CD14-positive monocyte (primary cell): ENCODE results near the gene DPP6. TPM values are rescaled to one million over a fixed set of nuclear protein-coding genes. Genes with fewer than 3 reads are reported as not detected.

ENCODE experiments used
- DNase-seq, 3 donors: peaks; one replicate each; pipeline ENCODE4 v3.0.0-alpha.2; 2011 to 2022
- H2AFZ ChIP-seq: 2 replicates; pipeline ENCODE4 v1.6.0; 2012; ENCODE audit warnings: mild to moderate bottlenecking, low read depth, low read length, inconsistent platforms; ENCODE audit not compliant: insufficient read depth, poor library complexity, severe bottlenecking
- H3K27ac ChIP-seq, 2 donors: 1 replicate in 1 of 2; 2 replicates in 1 of 2; pipeline ENCODE4 v1.5.1; 2012 to 2013; ENCODE audit warnings: low read length in 2 of 2, control low read depth in 1 of 2, inconsistent platforms in 1 of 2, low read depth in 1 of 2, mild to moderate bottlenecking in 1 of 2
- H3K27me3 ChIP-seq, 2 donors: one replicate each; pipeline versions ENCODE4 v1.6.0 to v1.6.1; 2011 to 2013; ENCODE audit warnings: low read length in 2 of 2; ENCODE audit not compliant: control insufficient read depth in 2 of 2, insufficient read depth in 2 of 2
- H3K36me3 ChIP-seq, 2 donors: replicated peaks in 1 of 2; 1 replicate in 1 of 2; 2 replicates in 1 of 2; pipeline versions ENCODE4 v1.5.1 to v1.6.1; 2012 to 2013; ENCODE audit warnings: low read length in 2 of 2, control low read depth in 1 of 2, inconsistent platforms in 1 of 2, mild to moderate bottlenecking in 1 of 2; ENCODE audit not compliant: insufficient read depth in 2 of 2, control insufficient read depth in 1 of 2
- H3K4me1 ChIP-seq, 2 donors: 1 replicate in 1 of 2; 2 replicates in 1 of 2; pipeline versions ENCODE4 v1.5.1 to v1.6.1; 2012 to 2013; ENCODE audit warnings: low read length in 2 of 2, control low read depth in 1 of 2, inconsistent platforms in 1 of 2, mild to moderate bottlenecking in 1 of 2, moderate library complexity in 1 of 2; ENCODE audit not compliant: insufficient read depth in 2 of 2, control insufficient read depth in 1 of 2
- H3K4me2 ChIP-seq: replicated peaks from 2 replicates; pipeline ENCODE3; 2012; ENCODE audit warnings: low read length, moderate library complexity, mild to moderate bottlenecking; ENCODE audit not compliant: poor library complexity, severe bottlenecking; ENCODE audit errors: extremely low read depth
- H3K4me3 ChIP-seq, 3 experiments: fragments of 200-600 bp in 1 of 3; sonication (generic) in 1 of 3; replicated peaks in 1 of 3; 1 replicate in 2 of 3; 2 replicates in 1 of 3; pipeline ENCODE4 v1.5.1; 2011 to 2013; ENCODE audit warnings: low read length in 3 of 3, mild to moderate bottlenecking in 3 of 3, control low read depth in 2 of 3, low read depth in 2 of 3, inconsistent platforms in 1 of 3, moderate library complexity in 1 of 3
- H3K79me2 ChIP-seq: 2 replicates; pipeline ENCODE4 v1.6.0; 2012; ENCODE audit warnings: mild to moderate bottlenecking, control low read depth, inconsistent platforms, low read length, moderate library complexity; ENCODE audit not compliant: insufficient read depth
- H3K9ac ChIP-seq: 2 replicates; pipeline ENCODE4 v1.6.0; 2017; ENCODE audit warnings: low read length, mild to moderate bottlenecking; ENCODE audit not compliant: insufficient read depth, poor library complexity, severe bottlenecking
- H3K9me3 ChIP-seq, 2 donors: replicated peaks in 1 of 2; 1 replicate in 1 of 2; 2 replicates in 1 of 2; pipeline versions ENCODE4 v1.5.1 to v1.6.1; 2012 to 2013; ENCODE audit warnings: low read length in 2 of 2, control low read depth in 1 of 2; ENCODE audit not compliant: control insufficient read depth in 1 of 2, insufficient read depth in 1 of 2
- H4K20me1 ChIP-seq: 2 replicates; pipeline ENCODE4 v1.6.0; 2012; ENCODE audit warnings: mild to moderate bottlenecking, low read length, control low read depth, moderate library complexity; ENCODE audit not compliant: insufficient read depth
- H3K27ac Mint-ChIP-seq, 7 donors: one replicate each; pipeline ENCODE4 v1.8.0; 2020; ENCODE audit warnings: mild to moderate bottlenecking in 7 of 7, mixed read lengths in 7 of 7, moderate library complexity in 6 of 7, inconsistent platforms in 2 of 7
- H3K27me3 Mint-ChIP-seq, 3 donors: one replicate each; pipeline ENCODE4 v1.8.0; 2021 to 2022; ENCODE audit warnings: low read depth in 3 of 3, mild to moderate bottlenecking in 3 of 3, mixed read lengths in 3 of 3, moderate library complexity in 3 of 3, inconsistent platforms in 1 of 3
- H3K36me3 Mint-ChIP-seq, 2 donors: one replicate each; pipeline ENCODE4 v1.8.0; 2020; ENCODE audit warnings: mixed read lengths in 2 of 2, inconsistent platforms in 1 of 2, mild to moderate bottlenecking in 1 of 2
- H3K4me1 Mint-ChIP-seq: one replicate; pipeline ENCODE4 v1.8.0; 2020; ENCODE audit warnings: mild to moderate bottlenecking, mixed read lengths
- H3K4me3 Mint-ChIP-seq, 2 donors: one replicate each; pipeline ENCODE4 v1.8.0; 2020; ENCODE audit warnings: mild to moderate bottlenecking in 2 of 2, mixed read lengths in 2 of 2, moderate library complexity in 1 of 2
- H3K9me3 Mint-ChIP-seq, 7 donors: one replicate each; pipeline ENCODE4 v1.8.0; 2020 to 2022; ENCODE audit warnings: mixed read lengths in 7 of 7, mild to moderate bottlenecking in 6 of 7, moderate library complexity in 6 of 7, inconsistent platforms in 2 of 7
- WGBS: methylation state at CpG from one replicate; pipeline ENCODE4 v1.1.5; 2013; ENCODE audit warnings: missing lambda C conversion rate; ENCODE audit not compliant: insufficient coverage; 5-methylcytosine and 5-hydroxymethylcytosine counted together
- intact Hi-C, 2 donors: fragments of 100-400 bp; cut with micrococcal nuclease; formaldehyde crosslinking; loops; one replicate each; pipeline versions ENCODE4 v1.15.0 to v1.15.1; 2023
- polyA plus RNA-seq, 3 donors: library from polyadenylated mRNA; depleted of rRNA in 1 of 3; unstranded in 2 of 3; stranded (reverse) in 1 of 3; fragments of 300-500 nt in 2 of 3; fragments of >200 nt in 1 of 3; fragmentation: Illumina TruSeq in 2 of 3; gene quantifications; 1 replicate in 2 of 3; 2 replicates in 1 of 3; pipeline ENCODE4 v1.2.3, GENCODE V29; 2012 to 2021
- TF ChIP-seq, protein P1 (sequence below): fragments of 200-600 bp; IDR thresholded peaks from one replicate; pipeline ENCODE4 v1.8.0; 2022; ENCODE audit warnings: antibody characterized with exemption, mild to moderate bottlenecking

Gene DPP6
- polyA plus RNA-seq, 3 donors, result not detected

- no peak overlapping the region for H3K27ac ChIP-seq
- no peaks in the 10 kb centered on the region for H3K4me1 Mint-ChIP-seq
- intact Hi-C loops, result no loop called here
- DNase-seq, result no peak
- H3K4me3 ChIP-seq, result no peak overlapping the region
- no peak overlapping the region for H3K4me3 Mint-ChIP-seq
- no peaks in the 10 kb centered on the region for H3K36me3 ChIP-seq
- H3K27me3 Mint-ChIP-seq, result peaks cover 0 to 2% (median 0%) of the 10 kb centered on the region in 3 donors
- no peaks in the 10 kb centered on the region for H3K27me3 ChIP-seq
- no peak overlapping the region for H3K27ac Mint-ChIP-seq
- H4K20me1 ChIP-seq, result no peaks in the 10 kb centered on the region
- no peak overlapping the region for H3K4me2 ChIP-seq
- H3K9ac ChIP-seq, result no peak overlapping the region
- peaks cover 2 to 29% (median 10%) of the 10 kb centered on the region in 7 donors for H3K9me3 Mint-ChIP-seq
- WGBS, result 85% methylated on average over 3 of the region's 4 CpGs
- no peaks in the 10 kb centered on the region for H3K36me3 Mint-ChIP-seq
- no peak overlapping the region for H2AFZ ChIP-seq
- TF ChIP-seq, protein P1, sequence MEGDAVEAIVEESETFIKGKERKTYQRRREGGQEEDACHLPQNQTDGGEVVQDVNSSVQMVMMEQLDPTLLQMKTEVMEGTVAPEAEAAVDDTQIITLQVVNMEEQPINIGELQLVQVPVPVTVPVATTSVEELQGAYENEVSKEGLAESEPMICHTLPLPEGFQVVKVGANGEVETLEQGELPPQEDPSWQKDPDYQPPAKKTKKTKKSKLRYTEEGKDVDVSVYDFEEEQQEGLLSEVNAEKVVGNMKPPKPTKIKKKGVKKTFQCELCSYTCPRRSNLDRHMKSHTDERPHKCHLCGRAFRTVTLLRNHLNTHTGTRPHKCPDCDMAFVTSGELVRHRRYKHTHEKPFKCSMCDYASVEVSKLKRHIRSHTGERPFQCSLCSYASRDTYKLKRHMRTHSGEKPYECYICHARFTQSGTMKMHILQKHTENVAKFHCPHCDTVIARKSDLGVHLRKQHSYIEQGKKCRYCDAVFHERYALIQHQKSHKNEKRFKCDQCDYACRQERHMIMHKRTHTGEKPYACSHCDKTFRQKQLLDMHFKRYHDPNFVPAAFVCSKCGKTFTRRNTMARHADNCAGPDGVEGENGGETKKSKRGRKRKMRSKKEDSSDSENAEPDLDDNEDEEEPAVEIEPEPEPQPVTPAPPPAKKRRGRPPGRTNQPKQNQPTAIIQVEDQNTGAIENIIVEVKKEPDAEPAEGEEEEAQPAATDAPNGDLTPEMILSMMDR, result no peak
- peaks cover 16 to 32% of the 10 kb centered on the region in 2 donors for H3K9me3 ChIP-seq
- H3K4me1 ChIP-seq, result no peaks in the 10 kb centered on the region
- no peaks in the 10 kb centered on the region for H3K79me2 ChIP-seq
Measured at GRCh38 chr7:154204046-154204445, 151.8 kb downstream of the DPP6 start.

- TF ChIP-seq, protein P1, result no peak
- H4K20me1 ChIP-seq, result no peaks in the 10 kb centered on the region
- H3K27me3 Mint-ChIP-seq, result peaks cover 0 to 5% (median 3%) of the 10 kb centered on the region in 3 donors
- peaks cover 2 to 32% (median 12%) of the 10 kb centered on the region in 7 donors for H3K9me3 Mint-ChIP-seq
- no peaks in the 10 kb centered on the region for H3K4me1 Mint-ChIP-seq
- no peak overlapping the region for H3K4me2 ChIP-seq
- no peak overlapping the region for H3K27ac ChIP-seq
- peaks cover 29 to 52% of the 10 kb centered on the region in 2 donors for H3K9me3 ChIP-seq
- no peak overlapping the region for H3K4me3 ChIP-seq
- H3K79me2 ChIP-seq, result no peaks in the 10 kb centered on the region
- no peaks in the 10 kb centered on the region for H3K36me3 Mint-ChIP-seq
- H3K27ac Mint-ChIP-seq, result no peak overlapping the region
- no peak overlapping the region for H3K4me3 Mint-ChIP-seq
- H3K4me1 ChIP-seq, result no peaks in the 10 kb centered on the region
- H3K27me3 ChIP-seq, result no peaks in the 10 kb centered on the region
- intact Hi-C loops, result no loop called here
- H3K9ac ChIP-seq, result no peak overlapping the region
- no peak for DNase-seq
- H3K36me3 ChIP-seq, result no peaks in the 10 kb centered on the region
- 92% methylated on average over 5 of the region's 6 CpGs for WGBS
- no peak overlapping the region for H2AFZ ChIP-seq
Measured at GRCh38 chr7:154212861-154213260, 160.7 kb downstream of the DPP6 start.
